OCI-LY1 (cell line): ENCODE measurements around the gene TPP1.

Experiments
- H2AFZ ChIP-seq: fragments of 200-600 bp; sonication (generic), shearing (Covaris generic); 2 replicates; pipeline ENCODE4 v1.6.0; 2014; ENCODE audit warnings: antibody characterized with exemption, mild to moderate bottlenecking, low read length
- H3F3A ChIP-seq: fragments of 200-600 bp; sonication (generic), shearing (Covaris generic); 2 replicates; pipeline ENCODE4 v1.6.0; 2014; ENCODE audit warnings: mild to moderate bottlenecking, antibody characterized with exemption, low read length, moderate library complexity; ENCODE audit not compliant: insufficient read depth
- H3K27ac ChIP-seq: fragments of 200-600 bp; sonication (generic); 2 replicates; pipeline ENCODE4 v1.5.1; 2014; ENCODE audit warnings: low read length, mixed run types, mild to moderate bottlenecking, low read depth; ENCODE audit not compliant: poor library complexity, severe bottlenecking
- H3K27me3 ChIP-seq: fragments of 200-600 bp; sonication (generic); 2 replicates; pipeline ENCODE4 v1.6.0; 2014; ENCODE audit warnings: antibody characterized with exemption, mild to moderate bottlenecking, low read length, moderate library complexity; ENCODE audit not compliant: insufficient read depth
- H3K36me3 ChIP-seq: fragments of 200-600 bp; sonication (generic); 2 replicates; pipeline ENCODE4 v1.6.1; 2014; ENCODE audit warnings: mild to moderate bottlenecking, antibody characterized with exemption, low read length, moderate library complexity, mixed read lengths; ENCODE audit not compliant: insufficient read depth
- H3K4me1 ChIP-seq: fragments of 200-600 bp; sonication (generic); 2 replicates; pipeline ENCODE4 v1.5.1; 2014; ENCODE audit warnings: mild to moderate bottlenecking, low read length, moderate library complexity; ENCODE audit not compliant: insufficient read depth, severe bottlenecking
- H3K4me2 ChIP-seq: fragments of 200-600 bp; sonication (generic), shearing (Covaris generic); 2 replicates; pipeline ENCODE4 v1.6.1; 2014; ENCODE audit warnings: low read length
- H3K4me3 ChIP-seq: fragments of 200-600 bp; sonication (generic); 2 replicates; pipeline ENCODE4 v1.5.1; 2014; ENCODE audit warnings: low read length, low read depth, mild to moderate bottlenecking, mixed read lengths; ENCODE audit not compliant: poor library complexity, severe bottlenecking
- H3K79me2 ChIP-seq: fragments of 200-600 bp; shearing (Covaris generic); 2 replicates; pipeline ENCODE4 v1.6.1; 2016; ENCODE audit warnings: mixed run types, low read length, mixed read lengths; ENCODE audit not compliant: insufficient read depth
- H3K9ac ChIP-seq: fragments of 200-600 bp; sonication (generic), shearing (Covaris generic); 2 replicates; pipeline ENCODE4 v1.6.1; 2014; ENCODE audit warnings: mild to moderate bottlenecking, low read length, mixed read lengths
- H3K9me2 ChIP-seq: fragments of 200-600 bp; sonication (generic), shearing (Covaris generic); 2 replicates; pipeline ENCODE4 v1.6.1; 2014; ENCODE audit warnings: low read depth, mild to moderate bottlenecking, low read length, mixed read lengths
- H3K9me3 ChIP-seq: fragments of 200-600 bp; shearing (Covaris generic); 2 replicates; pipeline ENCODE4 v1.6.1; 2014; ENCODE audit warnings: low read length, mixed read lengths
- H4K20me1 ChIP-seq: fragments of 200-600 bp; sonication (generic), shearing (Covaris generic); 2 replicates; pipeline ENCODE4 v1.6.0; 2016; ENCODE audit warnings: mild to moderate bottlenecking, low read length; ENCODE audit not compliant: insufficient read depth
- CTCF ChIP-seq: fragments of 200-600 bp; sonication (generic), shearing (Covaris generic); IDR thresholded peaks from 2 replicates; pipeline ENCODE4 v1.5.1; 2017; ENCODE audit warnings: mild to moderate bottlenecking, antibody characterized with exemption, low read length, moderate library complexity, mixed read lengths
- EZH2 ChIP-seq: fragments of 200-600 bp; sonication (generic), shearing (Covaris generic); IDR thresholded peaks from 2 replicates; pipeline ENCODE4 v1.8.0; 2017; ENCODE audit warnings: borderline replicate concordance, mixed run types, mild to moderate bottlenecking, antibody characterized with exemption, low read length, moderate library complexity, mixed read lengths

TPP1 gene

GRCh38 chr11:6611092-6611962 is 7.9 kb downstream of the TPP1 start:
- Histone ChIP-seq H2AFZ (no peak overlapping the region), H3K9ac (peak overlapping the region; percentile 89), H3K27me3 (no peaks in the 10 kb centered on the region), H3K9me2 (no peaks in the 10 kb centered on the region), H3K4me1 (peaks cover 31% of the 10 kb centered on the region), H3F3A (peaks cover 4% of the 10 kb centered on the region; the same call in 1 of the 2 replicates), H3K79me2 (no peaks in the 10 kb centered on the region; the same call in 1 of the 2 replicates), H3K4me2 (peak overlapping the region; percentile 77), H3K9me3 (no peaks in the 10 kb centered on the region), H3K36me3 (peaks cover 45% of the 10 kb centered on the region), H4K20me1 (no peaks in the 10 kb centered on the region), H3K4me3 (peak overlapping the region; percentile 91), H3K27ac (no peak overlapping the region)
- TF ChIP-seq EZH2, result no peak

- no peaks in the 10 kb centered on the region for H4K20me1 ChIP-seq
- no peaks in the 10 kb centered on the region for H3K9me3 ChIP-seq
- H3K4me2 ChIP-seq, result peak overlapping the region; percentile 77
- H3K36me3 ChIP-seq, result peaks cover 43% of the 10 kb centered on the region
- peak overlapping the region; percentile 89; the same call in 1 of the 2 replicates for H3K9ac ChIP-seq
- peaks cover 4% of the 10 kb centered on the region; the same call in 1 of the 2 replicates for H3F3A ChIP-seq
- TF ChIP-seq CTCF (no peak), EZH2 (no peak)
- H3K4me1 ChIP-seq, result peaks cover 38% of the 10 kb centered on the region
- peak overlapping the region; percentile 91 for H3K4me3 ChIP-seq
- H3K79me2 ChIP-seq, result no peaks in the 10 kb centered on the region; the same call in 1 of the 2 replicates
- H3K27ac ChIP-seq, result no peak overlapping the region
- no peak overlapping the region for H2AFZ ChIP-seq
- H3K9me2 ChIP-seq, result no peaks in the 10 kb centered on the region
- no peaks in the 10 kb centered on the region for H3K27me3 ChIP-seq
Observed at GRCh38 chr11:6610591-6610990, 8.6 kb downstream of the TPP1 start.

GRCh38 chr11:6609502-6610015 is 9.7 kb downstream of the TPP1 start:
- no peaks in the 10 kb centered on the region for H3K9me3 ChIP-seq
- no peak for TF ChIP-seq EZH2
- TF ChIP-seq CTCF, result no peak
- H3K27me3 ChIP-seq, result no peaks in the 10 kb centered on the region
- no peak overlapping the region for H3K4me2 ChIP-seq
- H3K9ac ChIP-seq, result no peak overlapping the region
- H3K27ac ChIP-seq, result no peak overlapping the region
- no peaks in the 10 kb centered on the region; the same call in 1 of the 2 replicates for H3K79me2 ChIP-seq
- H3K36me3 ChIP-seq, result peaks cover 41% of the 10 kb centered on the region
- H3K9me2 ChIP-seq, result no peaks in the 10 kb centered on the region
- H2AFZ ChIP-seq, result no peak overlapping the region
- H3F3A ChIP-seq, result peaks cover 4% of the 10 kb centered on the region; the same call in 1 of the 2 replicates
- H3K4me1 ChIP-seq, result peaks cover 49% of the 10 kb centered on the region
- no peaks in the 10 kb centered on the region for H4K20me1 ChIP-seq
- no peak overlapping the region for H3K4me3 ChIP-seq
